Activated CD8-positive, alpha-beta T cell treated with anti-CD3 and anti-CD28 coated beads, Interleukin-2, amount 10 ng/mL, durations not matched to agents 7 days and 5 days (primary cell): ENCODE data around the gene PADI6. TPM values are rescaled to one million over a fixed set of nuclear protein-coding genes. Genes with fewer than 3 reads are reported as not detected.
"Not testable (repeated sequence)": the region's sequence is repeated elsewhere in the genome, so short reads cannot be mapped to it uniquely, and the experiment has no call there.

ENCODE experiments used
- ATAC-seq: fragments of 150-1000 bp; cut with Tn5 transposase; one replicate; pipeline ENCODE4 v1.10.0; 2021; ENCODE audit warnings: moderate library complexity
- CTCF ChIA-PET: fragments of 350-600 bp; sonication (Branson Sonifier 250); formaldehyde crosslinking; loops from one replicate; lab custom pipeline; 2021; ENCODE audit warnings: antibody characterized with exemption; lab: Charles Lee
- POLR2A ChIA-PET: fragments of 350-600 bp; sonication (Branson Sonifier 250); formaldehyde crosslinking; loops from one replicate; lab custom pipeline; 2021; ENCODE audit warnings: antibody characterized with exemption; lab: Charles Lee
- DNase-seq: peaks from one replicate; pipeline ENCODE4 v3.0.0-alpha.2; 2020
- H3K27ac Mint-ChIP-seq: one replicate; pipeline ENCODE4 v1.8.0; 2021; ENCODE audit warnings: mild to moderate bottlenecking, mixed read lengths
- H3K27me3 Mint-ChIP-seq: one replicate; pipeline ENCODE4 v1.8.0; 2021; ENCODE audit warnings: low read depth, mixed read lengths
- H3K36me3 Mint-ChIP-seq: one replicate; pipeline ENCODE4 v1.8.0; 2021; ENCODE audit warnings: low read depth, mixed read lengths
- H3K4me1 Mint-ChIP-seq: one replicate; pipeline ENCODE4 v1.8.0; 2021; ENCODE audit warnings: low read depth, mixed read lengths
- H3K4me3 Mint-ChIP-seq: one replicate; pipeline ENCODE4 v1.8.0; 2021; ENCODE audit warnings: mild to moderate bottlenecking, mixed read lengths
- H3K9me3 Mint-ChIP-seq: one replicate; pipeline ENCODE4 v1.8.0; 2022; ENCODE audit warnings: mixed read lengths; ENCODE audit not compliant: insufficient read depth
- total RNA-seq, 2 experiments: library from RNA; stranded (reverse); gene quantifications; one replicate each; pipeline ENCODE4 v1.2.3, GENCODE V29; 2021

Gene PADI6
- total RNA-seq, 2 experiments from 2014 or later, result not detected

DNA sequence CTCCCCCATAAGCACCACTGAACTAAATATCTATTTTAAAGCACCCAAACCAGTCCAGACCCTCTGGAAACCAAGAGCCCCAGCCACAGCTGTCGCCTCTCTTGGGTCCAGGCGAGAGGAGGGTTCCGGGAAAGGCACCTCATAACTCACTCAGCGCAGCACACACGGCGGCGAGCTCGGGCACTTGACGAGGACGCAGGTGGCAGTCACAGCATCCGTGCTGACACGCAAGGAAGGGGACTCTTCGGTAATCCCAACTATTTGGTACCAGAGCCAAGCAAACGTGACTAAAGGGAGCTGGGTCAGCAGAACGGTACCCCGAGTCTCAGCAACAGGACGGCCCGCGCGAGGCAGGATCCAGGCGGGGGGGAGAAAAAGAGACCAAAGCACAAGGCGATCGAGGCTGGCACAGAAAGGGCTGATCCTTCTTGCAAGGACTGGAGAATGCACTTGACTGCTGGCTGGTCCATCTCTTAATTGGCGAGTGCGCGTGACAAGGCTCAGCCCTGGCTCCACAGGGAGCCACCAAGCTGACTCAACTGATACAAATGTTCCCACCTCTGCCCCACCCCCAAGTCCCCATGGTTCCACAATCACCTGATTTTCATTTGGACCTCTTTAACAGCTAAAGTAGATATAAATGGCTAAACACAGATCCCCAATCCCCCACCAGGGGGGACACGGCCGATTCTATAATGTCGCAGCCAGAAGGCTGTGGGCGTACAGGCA is 36.0 kb downstream of the PADI6 start:
- H3K27me3 Mint-ChIP-seq, H3K27ac Mint-ChIP-seq, H3K4me1 Mint-ChIP-seq, DNase-seq, H3K9me3 Mint-ChIP-seq, CTCF ChIA-PET, ATAC-seq, POLR2A ChIA-PET, H3K4me3 Mint-ChIP-seq: not testable (repeated sequence)
- H3K36me3 Mint-ChIP-seq, result peaks cover 51% of the 10 kb centered on the region

DNA sequence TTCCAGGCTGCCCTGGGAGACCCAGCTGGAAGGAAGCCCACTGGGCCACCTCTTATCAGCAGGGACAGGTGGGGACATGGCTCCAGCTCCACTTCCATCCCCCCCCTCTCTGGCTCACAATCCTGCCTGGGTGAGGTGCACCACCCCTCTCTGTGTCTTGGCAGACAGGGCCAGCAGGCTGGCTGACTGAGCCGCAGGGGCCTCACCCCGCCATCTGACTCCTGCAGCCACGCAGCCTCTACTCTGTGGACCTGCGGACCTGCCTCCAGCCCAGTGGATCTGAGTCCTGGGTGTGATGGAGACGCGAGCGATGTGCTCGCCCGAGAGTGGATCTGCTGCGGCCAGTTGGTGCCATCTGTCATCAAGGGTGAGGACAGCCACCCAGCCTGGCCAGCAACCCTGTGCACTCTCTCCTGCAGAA is 37.4 kb downstream of the PADI6 start:
- Mint-ChIP-seq H3K4me1 (peaks cover 3% of the 10 kb centered on the region), H3K27ac (no peak overlapping the region), H3K9me3 (no peaks in the 10 kb centered on the region), H3K36me3 (peaks cover 60% of the 10 kb centered on the region), H3K4me3 (no peak overlapping the region), H3K27me3 (no peaks in the 10 kb centered on the region)
- DNase-seq, result no peak
- no peak for ATAC-seq
- ChIA-PET POLR2A (no interaction called here), CTCF (no interaction called here)

DNA sequence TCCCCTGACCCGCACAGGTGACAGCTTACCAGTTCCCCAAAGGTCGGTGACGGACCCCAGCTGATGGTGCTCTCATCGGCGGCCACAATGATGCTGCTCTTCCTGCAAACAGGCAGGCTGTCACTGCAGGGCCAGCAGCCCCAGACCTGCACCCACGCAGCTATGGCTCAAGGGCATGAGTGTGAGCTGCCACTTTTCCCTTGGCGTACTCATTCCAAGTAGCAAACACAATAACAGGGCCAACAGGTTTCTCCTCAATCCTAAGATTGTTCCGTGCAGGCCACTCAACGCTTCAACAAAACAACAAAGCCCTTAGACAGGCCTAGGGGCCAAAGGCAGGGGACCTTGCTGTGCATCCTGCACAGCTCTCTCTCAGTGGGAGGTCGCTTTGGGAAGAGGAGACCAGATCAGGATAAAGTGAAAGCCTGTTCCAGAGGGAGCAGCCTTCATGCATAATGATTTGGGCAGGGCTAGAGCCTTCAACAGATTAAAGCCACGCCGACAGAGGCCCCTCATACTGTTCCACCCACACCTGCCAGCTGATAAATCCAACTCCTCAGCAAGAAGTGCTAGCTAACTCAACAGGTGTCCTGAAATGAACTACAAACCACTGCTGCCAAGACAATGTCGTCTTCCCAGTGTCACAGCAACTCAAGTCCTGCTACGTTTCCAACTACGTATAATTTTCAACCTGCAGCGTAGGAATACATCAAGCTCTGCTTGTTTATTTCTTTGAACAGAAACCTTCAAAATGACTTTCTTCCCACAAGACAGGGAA is 40.3 kb downstream of the PADI6 start:
- peaks cover 79% of the 10 kb centered on the region for H3K36me3 Mint-ChIP-seq
- DNase-seq (no peak), ATAC-seq (no peak)
- no peaks in the 10 kb centered on the region for H3K27me3 Mint-ChIP-seq
- ChIA-PET POLR2A (no interaction called here), CTCF (no interaction called here)
- peaks cover 6% of the 10 kb centered on the region for H3K4me1 Mint-ChIP-seq
- H3K9me3 Mint-ChIP-seq, result no peaks in the 10 kb centered on the region
- H3K27ac Mint-ChIP-seq, result no peak overlapping the region
- H3K4me3 Mint-ChIP-seq, result no peak overlapping the region

DNA sequence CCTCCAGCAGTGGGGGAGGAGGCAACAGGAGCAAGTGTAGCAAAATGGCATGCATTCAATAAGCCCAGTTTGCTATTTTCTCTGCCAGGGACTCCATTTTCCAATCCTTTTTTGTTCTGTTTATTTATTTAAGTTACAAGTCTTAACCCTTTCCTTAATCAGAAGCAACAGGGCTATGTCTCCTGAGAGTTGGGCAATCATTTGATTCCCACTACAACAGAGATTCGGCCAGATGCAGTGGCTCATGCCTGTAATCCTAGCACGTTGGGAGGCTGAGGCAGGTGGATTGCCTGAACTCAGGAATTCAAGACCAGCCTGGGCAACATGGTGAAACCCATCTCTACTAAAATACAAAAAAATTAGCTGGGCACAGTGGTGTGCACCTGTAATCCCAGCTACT is 42.0 kb downstream of the PADI6 start:
- ATAC-seq, result no peak
- no peak overlapping the region for H3K4me3 Mint-ChIP-seq
- H3K36me3 Mint-ChIP-seq, result peaks cover 73% of the 10 kb centered on the region

DNA sequence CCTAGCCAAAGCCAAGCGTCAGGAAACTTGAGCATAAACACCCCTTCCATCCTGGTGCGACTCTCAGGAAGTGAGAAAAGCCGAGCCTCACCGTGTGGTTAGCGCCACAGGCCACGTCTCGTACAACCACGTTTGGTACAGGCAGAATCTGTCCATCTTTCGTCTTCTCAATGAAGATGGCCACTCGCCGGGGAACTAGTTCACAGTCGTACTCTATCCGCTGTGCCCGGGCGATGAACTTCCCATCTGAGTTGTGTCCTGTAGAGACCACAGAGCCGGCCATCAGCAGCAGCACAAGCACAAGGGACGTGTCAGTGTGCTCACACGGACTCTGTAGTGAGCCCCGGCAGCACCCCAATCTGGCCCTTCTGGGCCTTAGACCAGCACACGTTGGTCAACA is 44.4 kb downstream of the PADI6 start:
- DNase-seq, result no peak
- ATAC-seq, result no peak
- peaks cover 11% of the 10 kb centered on the region for H3K4me1 Mint-ChIP-seq
- H3K4me3 Mint-ChIP-seq, result no peak overlapping the region
- peaks cover 76% of the 10 kb centered on the region for H3K36me3 Mint-ChIP-seq
- H3K27ac Mint-ChIP-seq, result peak overlapping the region; percentile 10
- no peaks in the 10 kb centered on the region for H3K9me3 Mint-ChIP-seq
- POLR2A ChIA-PET, result no interaction called here
- no peaks in the 10 kb centered on the region for H3K27me3 Mint-ChIP-seq
- CTCF ChIA-PET, result no interaction called here

More for the DNA sequence above, 42.0 kb downstream of the PADI6 start:
- H3K27me3 Mint-ChIP-seq, result no peaks in the 10 kb centered on the region
- ChIA-PET CTCF (no interaction called here), POLR2A (no interaction called here)
- DNase-seq, result no peak
- peaks cover 6% of the 10 kb centered on the region for H3K4me1 Mint-ChIP-seq
- no peak overlapping the region for H3K27ac Mint-ChIP-seq
- no peaks in the 10 kb centered on the region for H3K9me3 Mint-ChIP-seq

DNA sequence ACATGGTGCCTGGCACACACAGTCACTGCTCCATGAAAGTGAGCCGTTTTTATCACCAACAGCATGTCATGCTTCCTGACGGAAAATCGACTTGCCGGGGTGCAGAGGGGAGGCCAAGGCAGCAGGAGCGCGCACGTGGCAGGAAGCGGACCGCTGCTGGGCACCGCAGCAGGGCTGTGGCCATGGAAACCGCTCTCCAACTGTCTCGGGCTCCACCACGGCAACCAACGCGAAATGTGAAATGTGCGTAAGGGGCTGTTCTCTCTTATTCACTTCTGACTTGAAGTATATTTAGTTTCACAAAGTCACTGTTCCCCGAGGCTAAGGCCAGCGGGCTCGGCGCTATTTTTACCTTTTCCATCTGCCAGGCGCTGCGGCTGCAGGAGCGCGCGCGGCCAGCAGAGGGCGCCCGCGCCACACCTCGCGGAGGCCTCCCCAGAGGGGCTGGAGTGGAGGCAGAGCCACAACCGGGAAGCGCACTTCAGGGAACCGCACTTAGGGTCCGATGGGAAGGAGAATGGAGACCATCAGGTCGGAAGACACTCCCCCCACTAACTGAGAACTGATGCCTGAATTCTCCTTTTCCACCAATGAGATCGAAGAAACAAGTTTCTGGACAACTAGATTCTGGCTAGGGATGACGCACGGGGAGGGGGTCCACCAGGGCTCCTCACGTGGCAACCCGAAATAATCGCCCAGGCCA is 47.8 kb downstream of the PADI6 start:
- ChIA-PET CTCF (interaction anchor here (0.8 to 1.1 kb wide), 3 partner anchors 14 to 57 kb away, joined by 3 to 4 read pairs (median 4); no protein-coding TSS in a partner anchor), POLR2A (no interaction called here)
- no peaks in the 10 kb centered on the region for H3K9me3 Mint-ChIP-seq
- H3K36me3 Mint-ChIP-seq, result peaks cover 75% of the 10 kb centered on the region
- DNase-seq, result peak; percentile 69
- H3K27me3 Mint-ChIP-seq, result no peaks in the 10 kb centered on the region
- H3K27ac Mint-ChIP-seq, result no peak overlapping the region
- no peak overlapping the region for H3K4me3 Mint-ChIP-seq
- peaks cover 12% of the 10 kb centered on the region for H3K4me1 Mint-ChIP-seq
- ATAC-seq, result peak; percentile 85

DNA sequence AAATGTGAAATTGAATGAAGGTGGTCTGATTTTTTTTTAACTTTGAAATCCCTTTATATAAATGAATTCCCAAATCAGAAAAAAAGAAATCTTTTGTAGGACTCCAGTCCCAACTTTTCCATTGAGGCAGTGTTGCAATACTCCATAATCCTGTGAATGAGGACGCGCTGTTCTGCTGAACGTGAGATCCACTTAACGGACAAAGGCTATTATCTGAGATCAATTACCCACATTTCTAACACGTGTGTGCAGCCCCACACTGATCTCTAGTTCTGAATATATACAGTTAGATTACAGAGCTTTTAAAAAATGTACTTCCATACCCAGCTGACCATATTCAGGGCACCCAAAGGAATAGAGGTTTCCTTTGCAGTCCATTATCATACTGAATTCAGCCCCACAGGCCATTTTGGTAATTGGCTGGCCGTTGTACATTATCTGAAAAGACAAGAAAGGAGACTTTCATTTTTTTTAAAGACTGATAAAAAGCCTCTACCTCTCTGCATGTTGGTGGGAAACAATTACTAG is 48.5 kb downstream of the PADI6 start:
- CTCF ChIA-PET, result interaction anchor here (0.9 kb wide), 1 partner anchor 14 kb away, joined by 3 read pairs; no protein-coding TSS in a partner anchor
- POLR2A ChIA-PET, result no interaction called here
- no peak for ATAC-seq

DNA sequence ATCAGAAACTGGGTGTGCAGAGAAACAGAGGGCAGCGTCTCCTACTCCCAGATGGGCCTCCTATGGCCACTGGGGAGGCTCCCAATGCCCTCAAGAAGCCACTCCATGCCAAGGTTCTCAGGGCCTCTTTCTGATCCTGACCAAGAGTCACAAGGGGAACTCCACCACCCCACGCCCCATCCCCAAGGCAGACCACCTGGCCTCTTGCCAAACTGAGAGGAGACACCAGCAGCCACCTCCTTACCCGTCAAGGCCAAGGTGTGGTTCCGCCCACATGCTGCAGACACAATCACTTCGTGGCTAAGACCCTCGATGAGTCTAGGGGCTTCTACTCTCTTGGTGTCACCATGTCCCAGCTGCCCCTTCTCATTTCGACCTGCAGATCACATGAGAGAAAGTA is 50.5 kb downstream of the PADI6 start:
- H3K36me3 Mint-ChIP-seq, result peaks cover 78% of the 10 kb centered on the region

More for the DNA sequence above, 48.5 kb downstream of the PADI6 start:
- no peak overlapping the region for H3K27ac Mint-ChIP-seq
- peaks cover 78% of the 10 kb centered on the region for H3K36me3 Mint-ChIP-seq
- H3K4me3 Mint-ChIP-seq, result no peak overlapping the region
- H3K4me1 Mint-ChIP-seq, result peaks cover 14% of the 10 kb centered on the region
- no peaks in the 10 kb centered on the region for H3K9me3 Mint-ChIP-seq
- H3K27me3 Mint-ChIP-seq, result no peaks in the 10 kb centered on the region
- DNase-seq, result no peak

DNA sequence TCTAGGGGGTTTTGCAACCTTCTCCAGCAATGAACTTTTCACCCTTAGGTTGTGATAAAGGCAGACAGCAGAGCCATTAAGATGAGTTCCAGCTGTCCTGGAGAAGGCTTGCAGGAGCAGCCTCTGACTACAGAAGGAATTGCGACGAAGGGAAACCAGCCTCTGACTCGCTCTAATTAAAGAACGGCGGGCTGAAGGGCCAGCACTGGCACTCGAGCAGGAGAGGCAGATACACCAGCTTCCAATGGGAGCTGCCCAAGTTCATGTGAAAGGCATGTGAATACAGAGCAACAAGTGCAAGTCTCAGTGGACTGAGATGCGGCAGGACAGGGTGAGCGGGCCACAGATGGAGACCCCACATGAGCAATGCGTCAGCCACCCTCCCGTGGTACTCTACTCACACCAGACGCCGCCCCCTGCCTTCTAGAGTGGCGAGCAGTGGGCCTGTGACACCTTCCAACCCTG is 51.8 kb downstream of the PADI6 start:
- DNase-seq (no peak), ATAC-seq (no peak)
- Mint-ChIP-seq H3K27me3 (no peaks in the 10 kb centered on the region), H3K4me1 (peaks cover 11% of the 10 kb centered on the region), H3K4me3 (no peak overlapping the region), H3K9me3 (no peaks in the 10 kb centered on the region), H3K36me3 (peaks cover 74% of the 10 kb centered on the region), H3K27ac (no peak overlapping the region)
- POLR2A ChIA-PET, result no interaction called here
- CTCF ChIA-PET, result interaction anchor here (1.1 kb wide), 1 partner anchor 88 kb away, joined by 3 read pairs; no protein-coding TSS in a partner anchor

More for the DNA sequence above, 50.5 kb downstream of the PADI6 start:
- Mint-ChIP-seq H3K27me3 (no peaks in the 10 kb centered on the region), H3K4me3 (no peak overlapping the region), H3K9me3 (no peaks in the 10 kb centered on the region), H3K27ac (no peak overlapping the region), H3K4me1 (peaks cover 11% of the 10 kb centered on the region)
- CTCF ChIA-PET, result interaction anchor here (0.8 kb wide), 1 partner anchor 17 kb away, joined by 3 read pairs; the partner anchor contains the start of gene RCC2
- DNase-seq, result no peak
- no peak for ATAC-seq
- POLR2A ChIA-PET, result no interaction called here

DNA sequence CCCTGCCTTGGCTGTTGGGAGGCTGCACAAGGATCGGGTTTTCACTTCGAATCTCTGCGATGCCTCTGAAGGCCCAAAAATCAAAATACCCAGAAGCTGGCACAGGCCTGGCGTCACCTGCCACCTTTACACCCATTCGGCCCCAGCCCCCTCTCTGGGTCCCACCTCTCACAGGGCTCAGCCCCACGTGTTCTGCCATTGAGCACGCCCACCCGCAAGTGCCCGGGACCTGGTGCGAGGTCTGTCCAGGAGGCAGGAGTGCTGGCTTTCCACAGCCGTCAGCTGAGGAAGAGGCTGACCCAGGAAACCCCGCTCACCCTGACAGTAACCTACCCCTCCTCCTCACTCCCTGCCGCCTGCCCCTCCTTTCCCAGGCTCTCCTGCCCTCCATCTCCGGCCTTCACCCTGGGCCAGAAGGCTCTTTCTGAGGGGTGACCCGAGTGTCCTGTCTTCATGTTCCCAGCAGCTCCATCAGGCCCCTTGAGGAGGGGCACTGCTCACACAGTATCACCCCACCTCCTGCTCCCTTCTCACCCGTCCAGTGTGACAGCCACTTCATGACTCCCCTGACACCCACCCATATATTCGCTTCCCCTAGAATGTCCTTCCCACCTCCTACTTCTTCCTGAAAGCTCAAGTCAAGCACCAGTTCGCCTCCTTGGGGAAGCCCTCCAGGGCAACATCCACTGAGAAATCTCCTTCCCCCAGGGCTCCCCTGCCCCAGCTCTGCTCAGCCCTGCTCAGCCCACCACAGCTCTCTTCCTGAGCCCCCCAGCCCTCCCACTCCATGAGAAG is 54.0 kb downstream of the PADI6 start:
- DNase-seq (no peak), ATAC-seq (no peak)
- Mint-ChIP-seq H3K27me3 (no peaks in the 10 kb centered on the region), H3K4me3 (no peak overlapping the region), H3K27ac (peak overlapping the region; percentile 20), H3K4me1 (peaks cover 12% of the 10 kb centered on the region), H3K9me3 (no peaks in the 10 kb centered on the region), H3K36me3 (peaks cover 65% of the 10 kb centered on the region)
- ChIA-PET POLR2A (interaction anchor here (0.6 to 1.5 kb wide), 2 partner anchors 10 to 1160 kb away, joined by 3 read pairs; no protein-coding TSS in a partner anchor), CTCF (interaction anchor here (0.8 kb wide), 1 partner anchor 38 kb away, joined by 3 read pairs; no protein-coding TSS in a partner anchor)
